IMR-90 (cell line): ENCODE measurements around the gene BORA. TPM values are rescaled to one million over a fixed set of nuclear protein-coding genes. Genes with fewer than 3 reads are reported as not detected.

Source experiments
- ATAC-seq: fragments of 200-7000 bp; cut with Tn5 transposase; 2 replicates; pipeline ENCODE4 v1.9.1; 2020; ENCODE audit warnings: low read depth, mild to moderate bottlenecking, moderate library complexity
- BruUV-seq: library from RNA; stranded (reverse); fragments of 400-500 nt; replicated peaks from 2 replicates; lab custom pipeline; 2021; lab: Mats Ljungman, UMichigan
- CTCF ChIA-PET: fragments of 300-600 bp; formaldehyde crosslinking; extraction: SDS; loops from one replicate; lab custom pipeline; 2021; ENCODE audit warnings: antibody characterized with exemption; lab: Yijun Ruan, JAX
- POLR2A ChIA-PET: fragments of 300-600 bp; sonication (Branson Sonifier 250); formaldehyde crosslinking; loops from one replicate; lab custom pipeline; 2022; ENCODE audit warnings: antibody characterized with exemption; ENCODE audit not compliant: unreplicated experiment; lab: Charles Lee
- DNase-seq: peaks from one replicate; pipeline ENCODE4 v3.0.0; 2013
- H2AFZ ChIP-seq: replicated peaks from 2 replicates; pipeline ENCODE3; 2013; ENCODE audit warnings: low read length, mild to moderate bottlenecking; ENCODE audit not compliant: poor library complexity
- H2AK5ac ChIP-seq: 2 replicates; pipeline ENCODE4 v1.6.1; 2013; ENCODE audit warnings: low read depth, low read length, inconsistent platforms
- H2AK9ac ChIP-seq: replicated peaks from 2 replicates; pipeline ENCODE3; 2013; ENCODE audit warnings: mild to moderate bottlenecking, low read depth, low read length, moderate library complexity; ENCODE audit not compliant: poor library complexity
- H2BK120ac ChIP-seq: 2 replicates; pipeline ENCODE4 v1.6.1; 2013; ENCODE audit warnings: low read depth, low read length, inconsistent platforms
- H2BK15ac ChIP-seq: 3 replicates; pipeline ENCODE4 v1.6.1; 2013; ENCODE audit warnings: low read depth, low read length, inconsistent platforms
- H2BK20ac ChIP-seq: 2 replicates; pipeline ENCODE4 v1.6.1; 2013; ENCODE audit warnings: low read depth, mild to moderate bottlenecking, inconsistent platforms, low read length, moderate library complexity
- H2BK5ac ChIP-seq: 2 replicates; pipeline ENCODE4 v1.6.1; 2013; ENCODE audit warnings: mild to moderate bottlenecking, low read depth, low read length, inconsistent platforms; ENCODE audit not compliant: poor library complexity, severe bottlenecking
- H3K14ac ChIP-seq: replicated peaks from 2 replicates; pipeline ENCODE4 v1.6.1; 2013; ENCODE audit warnings: low read depth, low read length, inconsistent platforms
- H3K18ac ChIP-seq: 2 replicates; pipeline ENCODE4 v1.6.1; 2013; ENCODE audit warnings: low read depth, low read length, control low read depth
- H3K23ac ChIP-seq: 2 replicates; pipeline ENCODE4 v1.6.1; 2013; ENCODE audit warnings: low read depth, low read length, inconsistent platforms
- H3K27ac ChIP-seq: 2 replicates; pipeline ENCODE4 v1.5.1; 2013; ENCODE audit warnings: mild to moderate bottlenecking, control low read depth, low read length; ENCODE audit not compliant: insufficient read depth
- H3K27me3 ChIP-seq: 2 replicates; pipeline ENCODE4 v1.6.1; 2013; ENCODE audit warnings: low read length; ENCODE audit not compliant: control insufficient read depth, insufficient read depth
- H3K36me3 ChIP-seq: 2 replicates; pipeline ENCODE4 v1.6.1; 2013; ENCODE audit warnings: low read length, mixed read lengths; ENCODE audit not compliant: control insufficient read depth, insufficient read depth
- H3K4ac ChIP-seq: 2 replicates; pipeline ENCODE4 v1.6.1; 2013; ENCODE audit warnings: low read depth, low read length, inconsistent platforms
- H3K4me1 ChIP-seq: 2 replicates; pipeline ENCODE4 v1.6.1; 2013; ENCODE audit warnings: low read length, mixed read lengths; ENCODE audit not compliant: control insufficient read depth, insufficient read depth
- H3K4me2 ChIP-seq: 2 replicates; pipeline ENCODE4 v1.6.1; 2013; ENCODE audit warnings: low read depth, mild to moderate bottlenecking, control low read depth, low read length, moderate library complexity
- H3K4me3 ChIP-seq: 2 replicates; pipeline ENCODE4 v1.5.1; 2013; ENCODE audit warnings: low read depth, mild to moderate bottlenecking, control low read depth, low read length, moderate library complexity; ENCODE audit not compliant: insufficient read depth
- H3K56ac ChIP-seq: 2 replicates; pipeline ENCODE4 v1.6.1; 2013; ENCODE audit warnings: low read length, inconsistent platforms; ENCODE audit not compliant: insufficient read depth; ENCODE audit errors: extremely low read depth
- H3K79me1 ChIP-seq, 2 experiments: 2 replicates each; pipeline ENCODE4 v1.6.1; 2013; ENCODE audit warnings: low read length in 2 of 2, inconsistent platforms in 1 of 2, low read depth in 1 of 2
- H3K9ac ChIP-seq: 2 replicates; pipeline ENCODE4 v1.6.1; 2013; ENCODE audit warnings: low read depth, low read length, control low read depth
- H3K9me1 ChIP-seq: 2 replicates; pipeline ENCODE4 v1.6.1; 2013; ENCODE audit warnings: low read length, inconsistent platforms; ENCODE audit not compliant: insufficient read depth
- H3K9me3 ChIP-seq: 2 replicates; pipeline ENCODE4 v1.6.1; 2013; ENCODE audit warnings: low read length; ENCODE audit not compliant: control insufficient read depth, insufficient read depth
- H4K20me1 ChIP-seq: 2 replicates; pipeline ENCODE4 v1.6.1; 2013; ENCODE audit warnings: low read length, inconsistent platforms; ENCODE audit not compliant: insufficient read depth
- H4K5ac ChIP-seq: 2 replicates; pipeline ENCODE4 v1.6.1; 2013; ENCODE audit warnings: mild to moderate bottlenecking, low read depth, low read length, control low read depth
- H4K8ac ChIP-seq, 2 experiments: 2 replicates each; pipeline ENCODE4 v1.6.1; 2013; ENCODE audit warnings: low read depth in 2 of 2, low read length in 2 of 2, control low read depth in 1 of 2, inconsistent platforms in 1 of 2
- H4K91ac ChIP-seq: 2 replicates; pipeline ENCODE4 v1.6.1; 2013; ENCODE audit warnings: low read depth, low read length, inconsistent platforms; ENCODE audit not compliant: insufficient read depth
- BHLHE40 ChIP-seq: fragments of 150-350 bp; IDR thresholded peaks from 2 replicates; pipeline ENCODE4 v1.6.1; 2016; ENCODE audit warnings: mild to moderate bottlenecking, low read depth, low read length
- CEBPB ChIP-seq: IDR thresholded peaks from 2 replicates; pipeline ENCODE4 v1.6.1; 2012; ENCODE audit warnings: low read depth, low read length, improper control_type of control experiment
- CHD1 ChIP-seq: IDR thresholded peaks from 2 replicates; pipeline ENCODE4 v1.6.1; 2012; ENCODE audit warnings: low read depth, low read length, improper control_type of control experiment
- FOS ChIP-seq: fragments of 150-350 bp; IDR thresholded peaks from 2 replicates; pipeline ENCODE4 v1.6.1; 2016; ENCODE audit warnings: low read depth, low read length
- MAFK ChIP-seq: IDR thresholded peaks from 2 replicates; pipeline ENCODE4 v1.6.1; 2012; ENCODE audit warnings: low read depth, low read length, improper control_type of control experiment
- MAZ ChIP-seq: IDR thresholded peaks from 2 replicates; pipeline ENCODE4 v1.6.1; 2012; ENCODE audit warnings: low read depth, mild to moderate bottlenecking, low read length, improper control_type of control experiment, moderate library complexity, borderline replicate concordance
- MXI1 ChIP-seq: IDR thresholded peaks from 2 replicates; pipeline ENCODE4 v1.6.1; 2012; ENCODE audit warnings: low read depth, mild to moderate bottlenecking, low read length, moderate library complexity, borderline replicate concordance
- POLR2A ChIP-seq: IDR thresholded peaks from 2 replicates; pipeline ENCODE4 v1.6.1; 2012; ENCODE audit warnings: mild to moderate bottlenecking, low read depth, low read length
- RAD21 ChIP-seq: IDR thresholded peaks from 2 replicates; pipeline ENCODE4 v1.6.1; 2012; ENCODE audit warnings: low read length, improper control_type of control experiment
- RCOR1 ChIP-seq: IDR thresholded peaks from 2 replicates; pipeline ENCODE4 v1.6.1; 2012; ENCODE audit warnings: mild to moderate bottlenecking, low read length, improper control_type of control experiment; ENCODE audit not compliant: insufficient replicate concordance
- WGBS, 2 experiments: methylation state at CpG; one replicate each; pipeline versions ENCODE4 v1.1.5 to v1.1.7; 2013; ENCODE audit warnings: missing lambda C conversion rate in 2 of 2; ENCODE audit not compliant: insufficient read length in 1 of 2; ENCODE audit errors: extremely low coverage in 2 of 2; 5-methylcytosine and 5-hydroxymethylcytosine counted together
- dilution Hi-C: fragments of 300-500 bp; cut with HindIII; formaldehyde crosslinking; loops from one replicate; pipeline ENCODE4 v1.14.3; 2018; ENCODE audit warnings: low sequenced_read_pairs; ENCODE audit not compliant: unreplicated experiment
- in situ Hi-C: fragments of 300-500 bp; cut with MboI; formaldehyde crosslinking; loops from 3 replicates; pipeline ENCODE4 v1.14.3; 2019; ENCODE audit warnings: low sequenced_read_pairs, inconsistent platforms, mixed read lengths
- intact Hi-C: fragments of 100-400 bp; cut with micrococcal nuclease; formaldehyde crosslinking; loops from 2 replicates; pipeline ENCODE4 v1.10.0; 2022
- polyA plus RNA-seq, 3 experiments: library from polyadenylated mRNA; depleted of rRNA; stranded (reverse); fragments of >200 nt; gene quantifications; 2 replicates each; pipeline ENCODE4 v1.2.3, GENCODE V29; 2012; ENCODE audit warnings: low replicate concordance in 1 of 3
- total RNA-seq: library from RNA; depleted of rRNA; stranded (reverse); fragments of >200 nt; gene quantifications from 2 replicates; pipeline ENCODE4 v1.2.3, GENCODE V29; 2012
- TF ChIP-seq, protein P1 (sequence below): fragments of 150-350 bp; IDR thresholded peaks from 2 replicates; pipeline ENCODE4 v1.6.1; 2017; ENCODE audit warnings: mild to moderate bottlenecking, antibody characterized with exemption, low read length, low read depth
- TF ChIP-seq, protein P2 (sequence below): conservative IDR thresholded peaks from 2 replicates; pipeline ENCODE4 v1.5.1; 2012; ENCODE audit warnings: mild to moderate bottlenecking, low read depth, low read length, improper control_type of control experiment
- TF ChIP-seq, protein P3 (sequence below): fragments of 150-350 bp; IDR thresholded peaks from 2 replicates; pipeline ENCODE4 v1.6.1; 2016; ENCODE audit warnings: low read depth, mild to moderate bottlenecking, low read length, moderate library complexity, borderline replicate concordance

BORA gene
- total and polyA plus RNA-seq, 2 of the 4 experiments (the other 2 are of a cell fraction) = 4.0 to 12.2 TPM

DNA sequence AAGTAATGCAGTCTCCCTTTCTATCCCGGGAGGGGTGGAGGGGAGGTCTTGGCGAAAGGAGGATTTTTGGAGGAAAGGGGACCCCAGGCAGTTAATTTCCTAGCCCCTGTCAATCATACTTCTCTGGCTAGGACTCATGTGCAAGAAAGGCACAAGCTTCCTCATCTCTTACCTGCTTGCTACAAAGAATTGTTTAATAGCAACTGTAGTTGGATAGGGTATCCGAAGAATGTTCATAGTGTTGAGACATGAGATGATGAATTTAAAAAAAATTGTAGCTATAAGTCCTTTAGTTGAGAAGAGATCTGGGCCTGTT is 525 bp downstream of the BORA start:
- no CpG with 5 or more reads among the region's 3 CpGs for WGBS, 2 experiments
- Histone ChIP-seq H2BK20ac (no peak overlapping the region), H3K9me1 (no peaks in the 10 kb centered on the region), H2AK9ac (peak overlapping the region; percentile 91), H2AFZ (peak overlapping the region; percentile 100), H3K23ac (peak overlapping the region; percentile 68; the same call in 1 of the 2 replicates), H3K56ac (peak overlapping the region; percentile 64), H4K8ac (peak overlapping the region; percentile 63 to 67), H3K9ac (peak overlapping the region; percentile 74), H3K18ac (no peak overlapping the region), H3K9me3 (no peaks in the 10 kb centered on the region), H3K79me1 (peaks cover 16 to 38% of the 10 kb centered on the region in 2 experiments), H3K27ac (peak overlapping the region; percentile 48), H3K27me3 (no peaks in the 10 kb centered on the region), H3K36me3 (no peaks in the 10 kb centered on the region), H2AK5ac (no peak overlapping the region), H3K4me2 (peak overlapping the region; percentile 82), H2BK5ac (peak overlapping the region; percentile 48), H3K4ac (peak overlapping the region; percentile 82), H4K5ac (no peak overlapping the region), H3K14ac (peak overlapping the region; percentile 70; the same call in 1 of the 2 replicates), H2BK120ac (no peak overlapping the region), H3K4me1 (no peaks in the 10 kb centered on the region), H4K91ac (peak overlapping the region; percentile 87), H2BK15ac (no peak overlapping the region), H4K20me1 (no peaks in the 10 kb centered on the region), H3K4me3 (peak overlapping the region; percentile 83)
- CTCF ChIA-PET = no interaction called here
- in situ Hi-C loops = no loop called here
- TF ChIP-seq, protein P1, sequence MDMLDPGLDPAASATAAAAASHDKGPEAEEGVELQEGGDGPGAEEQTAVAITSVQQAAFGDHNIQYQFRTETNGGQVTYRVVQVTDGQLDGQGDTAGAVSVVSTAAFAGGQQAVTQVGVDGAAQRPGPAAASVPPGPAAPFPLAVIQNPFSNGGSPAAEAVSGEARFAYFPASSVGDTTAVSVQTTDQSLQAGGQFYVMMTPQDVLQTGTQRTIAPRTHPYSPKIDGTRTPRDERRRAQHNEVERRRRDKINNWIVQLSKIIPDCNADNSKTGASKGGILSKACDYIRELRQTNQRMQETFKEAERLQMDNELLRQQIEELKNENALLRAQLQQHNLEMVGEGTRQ = no peak
- no peak for TF ChIP-seq CHD1
- TF ChIP-seq RAD21 = no peak
- no peak for TF ChIP-seq BHLHE40
- TF ChIP-seq, protein P2, sequence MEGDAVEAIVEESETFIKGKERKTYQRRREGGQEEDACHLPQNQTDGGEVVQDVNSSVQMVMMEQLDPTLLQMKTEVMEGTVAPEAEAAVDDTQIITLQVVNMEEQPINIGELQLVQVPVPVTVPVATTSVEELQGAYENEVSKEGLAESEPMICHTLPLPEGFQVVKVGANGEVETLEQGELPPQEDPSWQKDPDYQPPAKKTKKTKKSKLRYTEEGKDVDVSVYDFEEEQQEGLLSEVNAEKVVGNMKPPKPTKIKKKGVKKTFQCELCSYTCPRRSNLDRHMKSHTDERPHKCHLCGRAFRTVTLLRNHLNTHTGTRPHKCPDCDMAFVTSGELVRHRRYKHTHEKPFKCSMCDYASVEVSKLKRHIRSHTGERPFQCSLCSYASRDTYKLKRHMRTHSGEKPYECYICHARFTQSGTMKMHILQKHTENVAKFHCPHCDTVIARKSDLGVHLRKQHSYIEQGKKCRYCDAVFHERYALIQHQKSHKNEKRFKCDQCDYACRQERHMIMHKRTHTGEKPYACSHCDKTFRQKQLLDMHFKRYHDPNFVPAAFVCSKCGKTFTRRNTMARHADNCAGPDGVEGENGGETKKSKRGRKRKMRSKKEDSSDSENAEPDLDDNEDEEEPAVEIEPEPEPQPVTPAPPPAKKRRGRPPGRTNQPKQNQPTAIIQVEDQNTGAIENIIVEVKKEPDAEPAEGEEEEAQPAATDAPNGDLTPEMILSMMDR = no peak
- no peak for TF ChIP-seq FOS
- no peak for TF ChIP-seq MAFK
- no peak for TF ChIP-seq MXI1
- TF ChIP-seq RCOR1 = no peak
- TF ChIP-seq MAZ = no peak
- no peak for TF ChIP-seq CEBPB
- TF ChIP-seq, protein P3, sequence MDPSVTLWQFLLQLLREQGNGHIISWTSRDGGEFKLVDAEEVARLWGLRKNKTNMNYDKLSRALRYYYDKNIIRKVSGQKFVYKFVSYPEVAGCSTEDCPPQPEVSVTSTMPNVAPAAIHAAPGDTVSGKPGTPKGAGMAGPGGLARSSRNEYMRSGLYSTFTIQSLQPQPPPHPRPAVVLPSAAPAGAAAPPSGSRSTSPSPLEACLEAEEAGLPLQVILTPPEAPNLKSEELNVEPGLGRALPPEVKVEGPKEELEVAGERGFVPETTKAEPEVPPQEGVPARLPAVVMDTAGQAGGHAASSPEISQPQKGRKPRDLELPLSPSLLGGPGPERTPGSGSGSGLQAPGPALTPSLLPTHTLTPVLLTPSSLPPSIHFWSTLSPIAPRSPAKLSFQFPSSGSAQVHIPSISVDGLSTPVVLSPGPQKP = no peak
- TF ChIP-seq POLR2A = no peak
- dilution Hi-C loops = no loop called here
- intact Hi-C loops = no loop called here
- POLR2A ChIA-PET = no interaction called here
- DNase-seq (no peak), ATAC-seq (no peak)
- BruUV-seq = no TSS peak
